WI38 (cell line): ENCODE data around the gene TBC1D5.
"Not testable (repeated sequence)": the region's sequence is repeated elsewhere in the genome, so short reads cannot be mapped to it uniquely, and the experiment has no call there.

ENCODE experiments used
- H3K4me3 ChIP-seq: 2 replicates; pipeline ENCODE4 v1.5.1; 2011; ENCODE audit warnings: low read depth, mild to moderate bottlenecking, control low read depth, low read length
- CTCF ChIP-seq: IDR thresholded peaks from 2 replicates; pipeline ENCODE4 v1.5.1; 2012; ENCODE audit warnings: low read depth, mild to moderate bottlenecking, control low read depth, low read length

The TBC1D5 gene

GRCh38 chr3:17642474-17642873 is 100.0 kb downstream of the TBC1D5 start:
- no peak overlapping the region for H3K4me3 ChIP-seq
- no peak for TF ChIP-seq CTCF

GRCh38 chr3:17640466-17640865 is 102.0 kb downstream of the TBC1D5 start:
- H3K4me3 ChIP-seq, result no peak overlapping the region
- TF ChIP-seq CTCF, result no peak

- TF ChIP-seq CTCF, result no peak
Measured at GRCh38 chr3:17639765-17640164, 102.7 kb downstream of the TBC1D5 start.

GRCh38 chr3:17639257-17639656 is 103.2 kb downstream of the TBC1D5 start:
- H3K4me3 ChIP-seq, result no peak overlapping the region
- TF ChIP-seq CTCF, result no peak

More at GRCh38 chr3:17639765-17640164, 102.7 kb downstream of the TBC1D5 start:
- no peak overlapping the region for H3K4me3 ChIP-seq

GRCh38 chr3:17638356-17638755 is 104.1 kb downstream of the TBC1D5 start:
- TF ChIP-seq CTCF, result no peak

GRCh38 chr3:17635675-17636074 is 106.8 kb downstream of the TBC1D5 start:
- not testable (repeated sequence) for H3K4me3 ChIP-seq

More at GRCh38 chr3:17638356-17638755, 104.1 kb downstream of the TBC1D5 start:
- no peak overlapping the region for H3K4me3 ChIP-seq

- no peak for TF ChIP-seq CTCF
- no peak overlapping the region for H3K4me3 ChIP-seq
Measured at GRCh38 chr3:17634964-17635363, 107.5 kb downstream of the TBC1D5 start.

- no peak for TF ChIP-seq CTCF
- no peak overlapping the region for H3K4me3 ChIP-seq
Measured at GRCh38 chr3:17634201-17634600, 108.2 kb downstream of the TBC1D5 start.
